ENCODE results near the gene TIA1.
"Not testable (repeated sequence)": the region's sequence is repeated elsewhere in the genome, so short reads cannot be mapped to it uniquely, and the experiment has no call there.

GRCh38 chr2:70187170-70187569 is 61.3 kb downstream of the TIA1 start:
- TF ChIP-seq CTCF (conservative IDR thresholded peaks at IDR 0.05; ENCODE audit: low read depth, low read length); EZH2 (IDR thresholded peaks at IDR 0.05; ENCODE audit: low read length, unreplicated experiment); EZH2phosphoT487 (IDR thresholded peaks at IDR 0.05; ENCODE audit: borderline replicate concordance, low read length): not testable (repeated sequence)
